ENCODE results near the gene ADAMTSL3. TPM values are rescaled to one million over a fixed set of nuclear protein-coding genes. Genes with fewer than 3 reads are reported as not detected.
A peak's percentile ranks its signal among the peaks of the same experiment; 100 is the strongest.

ADAMTSL3 gene
- total and polyA plus RNA-seq, 4 donors = 3.5 to 19.0 (median 8.0) TPM

DNA sequence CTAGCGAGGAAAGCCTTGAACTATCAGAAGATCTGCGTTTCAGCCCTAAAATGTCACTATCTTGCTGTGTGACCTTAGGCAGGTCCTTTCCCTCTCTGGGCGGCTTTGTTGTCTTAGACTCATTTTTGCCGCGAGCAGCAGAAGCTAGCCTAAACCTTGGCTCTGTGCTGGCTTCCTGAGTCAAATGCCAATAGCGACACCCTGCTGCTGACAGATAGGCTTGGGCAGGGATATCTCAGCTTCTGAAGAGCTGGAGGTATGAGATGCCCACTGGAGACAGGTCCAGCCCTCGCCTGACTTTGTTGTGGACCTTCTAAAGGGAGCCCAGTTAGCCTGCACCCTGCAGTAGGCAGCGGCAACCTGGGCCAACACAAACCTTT is 1.3 kb downstream of the ADAMTSL3 start (continued):
- TF ChIP-seq, protein P1, sequence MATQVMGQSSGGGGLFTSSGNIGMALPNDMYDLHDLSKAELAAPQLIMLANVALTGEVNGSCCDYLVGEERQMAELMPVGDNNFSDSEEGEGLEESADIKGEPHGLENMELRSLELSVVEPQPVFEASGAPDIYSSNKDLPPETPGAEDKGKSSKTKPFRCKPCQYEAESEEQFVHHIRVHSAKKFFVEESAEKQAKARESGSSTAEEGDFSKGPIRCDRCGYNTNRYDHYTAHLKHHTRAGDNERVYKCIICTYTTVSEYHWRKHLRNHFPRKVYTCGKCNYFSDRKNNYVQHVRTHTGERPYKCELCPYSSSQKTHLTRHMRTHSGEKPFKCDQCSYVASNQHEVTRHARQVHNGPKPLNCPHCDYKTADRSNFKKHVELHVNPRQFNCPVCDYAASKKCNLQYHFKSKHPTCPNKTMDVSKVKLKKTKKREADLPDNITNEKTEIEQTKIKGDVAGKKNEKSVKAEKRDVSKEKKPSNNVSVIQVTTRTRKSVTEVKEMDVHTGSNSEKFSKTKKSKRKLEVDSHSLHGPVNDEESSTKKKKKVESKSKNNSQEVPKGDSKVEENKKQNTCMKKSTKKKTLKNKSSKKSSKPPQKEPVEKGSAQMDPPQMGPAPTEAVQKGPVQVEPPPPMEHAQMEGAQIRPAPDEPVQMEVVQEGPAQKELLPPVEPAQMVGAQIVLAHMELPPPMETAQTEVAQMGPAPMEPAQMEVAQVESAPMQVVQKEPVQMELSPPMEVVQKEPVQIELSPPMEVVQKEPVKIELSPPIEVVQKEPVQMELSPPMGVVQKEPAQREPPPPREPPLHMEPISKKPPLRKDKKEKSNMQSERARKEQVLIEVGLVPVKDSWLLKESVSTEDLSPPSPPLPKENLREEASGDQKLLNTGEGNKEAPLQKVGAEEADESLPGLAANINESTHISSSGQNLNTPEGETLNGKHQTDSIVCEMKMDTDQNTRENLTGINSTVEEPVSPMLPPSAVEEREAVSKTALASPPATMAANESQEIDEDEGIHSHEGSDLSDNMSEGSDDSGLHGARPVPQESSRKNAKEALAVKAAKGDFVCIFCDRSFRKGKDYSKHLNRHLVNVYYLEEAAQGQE (IDR thresholded peaks at IDR 0.05) = no peak
- no peak for TF ChIP-seq NR2F2 (IDR thresholded peaks at IDR 0.05)
- no peak for TF ChIP-seq RAD21 (IDR thresholded peaks at IDR 0.05)
- TF ChIP-seq FOXA2 (IDR thresholded peaks at IDR 0.05) = no peak
- TF ChIP-seq EGR1 (IDR thresholded peaks at IDR 0.05; ENCODE audit: low read depth in 2 of 2) = no peak
- TF ChIP-seq YY1 (IDR thresholded peaks at IDR 0.05) = no peak

DNA sequence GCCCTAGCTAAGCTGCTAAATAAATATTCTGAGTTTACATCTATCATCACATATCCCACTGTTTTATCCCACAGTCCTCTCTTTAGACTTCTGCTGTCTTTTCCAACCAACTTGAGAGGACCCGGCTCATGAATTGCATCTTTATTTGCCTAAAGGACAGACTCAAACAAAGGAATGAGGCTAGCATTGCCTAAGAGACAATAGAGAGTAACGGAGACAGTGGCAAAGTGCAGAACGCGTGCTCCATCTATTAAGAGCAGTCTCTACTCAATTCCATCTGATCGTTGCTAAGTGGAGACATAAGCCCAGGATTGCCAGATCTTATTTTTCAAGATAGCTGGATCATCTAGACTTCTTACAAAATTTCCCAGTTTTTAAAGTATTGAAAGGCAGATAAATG is 2.3 kb downstream of the ADAMTSL3 start:
- Histone ChIP-seq H3K36me3 (ENCODE audit: control insufficient read depth in 4 of 4, insufficient read depth in 3 of 4, low read depth in 1 of 4, low read length in 3 of 4) (peaks cover 0 to 2% (median 0%) of the 10 kb centered on the region in 4 donors), H3K27ac (ENCODE audit: low read depth in 1 of 2, low read length in 2 of 2) (peak overlapping the region; percentile 66 to 82), H3K27me3 (ENCODE audit: control insufficient read depth in 4 of 4, insufficient read depth in 4 of 4, low read length in 3 of 4) (no peaks in the 10 kb centered on the region), H3K4me3 (ENCODE audit: low read depth in 1 of 3, low read length in 3 of 3) (peak overlapping the region in 1 of 3 donors; percentile 36), H3K4me1 (ENCODE audit: control insufficient read depth in 4 of 4, insufficient read depth in 4 of 4, low read length in 3 of 4) (peaks cover 10 to 44% (median 35%) of the 10 kb centered on the region in 4 donors), H3K9ac (ENCODE audit: low read depth in 1 of 2, low read length in 2 of 2) (no peak overlapping the region), H3K9me3 (ENCODE audit: control insufficient read depth in 4 of 4, low read length in 3 of 4) (no peaks in the 10 kb centered on the region)
- no peak for DNase-seq (ENCODE audit: low spot score)
- TF ChIP-seq HNF4A (conservative IDR thresholded peaks at IDR 0.05) = peak; percentile 35 to 53
- TF ChIP-seq, protein P2, sequence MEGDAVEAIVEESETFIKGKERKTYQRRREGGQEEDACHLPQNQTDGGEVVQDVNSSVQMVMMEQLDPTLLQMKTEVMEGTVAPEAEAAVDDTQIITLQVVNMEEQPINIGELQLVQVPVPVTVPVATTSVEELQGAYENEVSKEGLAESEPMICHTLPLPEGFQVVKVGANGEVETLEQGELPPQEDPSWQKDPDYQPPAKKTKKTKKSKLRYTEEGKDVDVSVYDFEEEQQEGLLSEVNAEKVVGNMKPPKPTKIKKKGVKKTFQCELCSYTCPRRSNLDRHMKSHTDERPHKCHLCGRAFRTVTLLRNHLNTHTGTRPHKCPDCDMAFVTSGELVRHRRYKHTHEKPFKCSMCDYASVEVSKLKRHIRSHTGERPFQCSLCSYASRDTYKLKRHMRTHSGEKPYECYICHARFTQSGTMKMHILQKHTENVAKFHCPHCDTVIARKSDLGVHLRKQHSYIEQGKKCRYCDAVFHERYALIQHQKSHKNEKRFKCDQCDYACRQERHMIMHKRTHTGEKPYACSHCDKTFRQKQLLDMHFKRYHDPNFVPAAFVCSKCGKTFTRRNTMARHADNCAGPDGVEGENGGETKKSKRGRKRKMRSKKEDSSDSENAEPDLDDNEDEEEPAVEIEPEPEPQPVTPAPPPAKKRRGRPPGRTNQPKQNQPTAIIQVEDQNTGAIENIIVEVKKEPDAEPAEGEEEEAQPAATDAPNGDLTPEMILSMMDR (IDR thresholded peaks at IDR 0.05; ENCODE audit: low read depth, low read length, missing input control) = no peak
- TF ChIP-seq NR2F2 (IDR thresholded peaks at IDR 0.05) = no peak
- no peak for TF ChIP-seq SP1 (IDR thresholded peaks at IDR 0.05)
- no peak for TF ChIP-seq TAF1 (conservative IDR thresholded peaks at IDR 0.05)
- TF ChIP-seq, protein P3, sequence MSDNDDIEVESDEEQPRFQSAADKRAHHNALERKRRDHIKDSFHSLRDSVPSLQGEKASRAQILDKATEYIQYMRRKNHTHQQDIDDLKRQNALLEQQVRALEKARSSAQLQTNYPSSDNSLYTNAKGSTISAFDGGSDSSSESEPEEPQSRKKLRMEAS (IDR thresholded peaks at IDR 0.05) = no peak
- no peak for TF ChIP-seq GABPA (IDR thresholded peaks at IDR 0.05 in 1 of 2, conservative IDR thresholded peaks at IDR 0.05 in 1 of 2)
- no peak for TF ChIP-seq YY1 (IDR thresholded peaks at IDR 0.05)
- 37% methylated on average over 5 of the region's 5 CpGs for WGBS

DNA sequence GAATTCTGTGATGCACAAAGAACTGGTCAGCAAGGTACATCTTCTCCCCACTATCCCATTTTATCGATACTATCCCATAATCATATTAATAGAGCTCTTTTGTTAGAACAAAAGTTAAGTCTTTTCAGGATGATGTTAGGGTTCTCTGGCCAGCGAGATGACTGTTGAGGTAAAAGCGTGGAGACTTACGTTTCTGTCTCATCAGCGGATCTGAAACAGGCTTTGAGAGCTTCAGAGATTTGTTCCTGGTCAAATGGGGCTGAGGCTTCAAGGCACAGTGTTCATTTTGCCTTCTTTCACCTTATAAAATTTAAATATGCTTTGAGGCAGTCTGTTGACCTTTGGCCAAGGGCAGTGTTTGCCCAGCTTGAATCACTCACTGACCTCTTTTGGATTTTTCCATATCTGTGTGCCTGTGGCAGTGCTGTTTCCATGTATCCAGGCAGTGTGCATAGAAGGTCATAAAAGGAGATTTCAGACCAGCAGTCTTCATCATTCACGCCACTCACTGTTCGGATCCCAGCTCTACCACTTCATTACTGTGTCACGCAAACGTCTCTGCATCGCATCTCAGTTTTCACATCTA is 3.1 kb downstream of the ADAMTSL3 start:
- peaks cover 0 to 2% (median 0%) of the 10 kb centered on the region in 4 donors for H3K36me3 ChIP-seq (ENCODE audit: control insufficient read depth in 4 of 4, insufficient read depth in 3 of 4, low read depth in 1 of 4, low read length in 3 of 4)
- peak overlapping the region in 2 of 3 donors; percentile 12 to 36 for H3K4me3 ChIP-seq (ENCODE audit: low read depth in 1 of 3, low read length in 3 of 3)
- H3K27me3 ChIP-seq (ENCODE audit: control insufficient read depth in 4 of 4, insufficient read depth in 4 of 4, low read length in 3 of 4) = no peaks in the 10 kb centered on the region
- 55% methylated on average over 10 of the region's 10 CpGs for WGBS
- H3K9me3 ChIP-seq (ENCODE audit: control insufficient read depth in 4 of 4, low read length in 3 of 4) = no peaks in the 10 kb centered on the region
- DNase-seq (ENCODE audit: low spot score) = no peak
- H3K4me1 ChIP-seq (ENCODE audit: control insufficient read depth in 4 of 4, insufficient read depth in 4 of 4, low read length in 3 of 4) = peaks cover 10 to 44% (median 35%) of the 10 kb centered on the region in 4 donors
- peak overlapping the region; percentile 51 to 70 for H3K9ac ChIP-seq (ENCODE audit: low read depth in 1 of 2, low read length in 2 of 2)
- H3K27ac ChIP-seq (ENCODE audit: low read depth in 1 of 2, low read length in 2 of 2) = peak overlapping the region; percentile 66 to 82
- peak; percentile 88 for TF ChIP-seq HNF4G (IDR thresholded peaks at IDR 0.05)
- TF ChIP-seq TAF1 (conservative IDR thresholded peaks at IDR 0.05) = peak; percentile 46
- peak; percentile 96 to 97 for TF ChIP-seq HNF4A (conservative IDR thresholded peaks at IDR 0.05)
- TF ChIP-seq, protein P4, sequence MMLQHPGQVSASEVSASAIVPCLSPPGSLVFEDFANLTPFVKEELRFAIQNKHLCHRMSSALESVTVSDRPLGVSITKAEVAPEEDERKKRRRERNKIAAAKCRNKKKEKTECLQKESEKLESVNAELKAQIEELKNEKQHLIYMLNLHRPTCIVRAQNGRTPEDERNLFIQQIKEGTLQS (IDR thresholded peaks at IDR 0.05) = no peak
- TF ChIP-seq RXRA (IDR thresholded peaks at IDR 0.05) = peak; percentile 86 to 89
- TF ChIP-seq, protein P1 (IDR thresholded peaks at IDR 0.05) = peak; percentile 90
- TF ChIP-seq GABPA (IDR thresholded peaks at IDR 0.05 in 1 of 2, conservative IDR thresholded peaks at IDR 0.05 in 1 of 2) = no peak
- TF ChIP-seq, protein P5, sequence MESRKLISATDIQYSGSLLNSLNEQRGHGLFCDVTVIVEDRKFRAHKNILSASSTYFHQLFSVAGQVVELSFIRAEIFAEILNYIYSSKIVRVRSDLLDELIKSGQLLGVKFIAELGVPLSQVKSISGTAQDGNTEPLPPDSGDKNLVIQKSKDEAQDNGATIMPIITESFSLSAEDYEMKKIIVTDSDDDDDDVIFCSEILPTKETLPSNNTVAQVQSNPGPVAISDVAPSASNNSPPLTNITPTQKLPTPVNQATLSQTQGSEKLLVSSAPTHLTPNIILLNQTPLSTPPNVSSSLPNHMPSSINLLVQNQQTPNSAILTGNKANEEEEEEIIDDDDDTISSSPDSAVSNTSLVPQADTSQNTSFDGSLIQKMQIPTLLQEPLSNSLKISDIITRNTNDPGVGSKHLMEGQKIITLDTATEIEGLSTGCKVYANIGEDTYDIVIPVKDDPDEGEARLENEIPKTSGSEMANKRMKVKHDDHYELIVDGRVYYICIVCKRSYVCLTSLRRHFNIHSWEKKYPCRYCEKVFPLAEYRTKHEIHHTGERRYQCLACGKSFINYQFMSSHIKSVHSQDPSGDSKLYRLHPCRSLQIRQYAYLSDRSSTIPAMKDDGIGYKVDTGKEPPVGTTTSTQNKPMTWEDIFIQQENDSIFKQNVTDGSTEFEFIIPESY (IDR thresholded peaks at IDR 0.05) = no peak
